ENCODE data around the gene TOMM22.
A peak's percentile ranks its signal among the peaks of the same experiment; 100 is the strongest.
"Not testable (repeated sequence)": the region's sequence is repeated elsewhere in the genome, so short reads cannot be mapped to it uniquely, and the experiment has no call there.

Gene TOMM22

DNA sequence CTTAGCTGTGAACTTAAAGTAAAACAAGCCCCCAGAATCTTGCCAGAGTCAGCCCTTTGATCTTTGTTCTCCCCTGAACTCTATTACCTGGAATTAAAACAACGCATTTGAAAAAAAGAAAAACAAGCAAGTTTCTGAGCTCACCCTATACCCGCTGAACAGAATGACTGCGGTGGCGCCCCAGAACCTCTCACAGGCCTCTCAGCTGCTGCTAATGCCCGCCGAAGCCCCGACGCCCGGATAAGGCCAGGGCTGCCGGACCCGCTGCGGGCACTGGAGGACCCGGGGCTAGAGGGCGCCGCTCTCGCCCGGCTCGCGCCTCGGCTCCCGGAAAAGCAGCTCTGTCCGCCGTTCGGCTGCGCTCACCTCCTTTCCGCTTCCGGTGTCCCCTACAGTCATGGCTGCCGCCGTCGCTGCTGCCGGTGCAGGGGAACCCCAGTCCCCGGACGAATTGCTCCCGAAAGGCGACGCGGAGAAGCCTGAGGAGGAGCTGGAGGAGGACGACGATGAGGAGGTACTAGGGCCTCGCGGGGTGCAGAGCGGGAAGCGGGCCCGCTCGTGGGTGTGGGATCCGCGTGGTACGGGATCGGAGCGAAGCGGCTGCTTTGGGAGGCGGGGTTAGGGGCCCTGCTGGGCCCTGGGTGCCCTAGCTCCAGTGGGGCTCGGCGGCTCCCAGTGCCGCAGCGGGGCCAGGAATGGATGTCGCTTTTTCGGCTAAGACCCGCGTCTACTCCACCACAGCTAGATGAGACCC is at the start of gene TOMM22:
TOMM22 (plus strand) TSS at position 376 of the 754 bp plus-strand sequence; CDS start at position 398, 22 bp downstream.
- peak; percentile 88 to 92 for DNase-seq

DNA sequence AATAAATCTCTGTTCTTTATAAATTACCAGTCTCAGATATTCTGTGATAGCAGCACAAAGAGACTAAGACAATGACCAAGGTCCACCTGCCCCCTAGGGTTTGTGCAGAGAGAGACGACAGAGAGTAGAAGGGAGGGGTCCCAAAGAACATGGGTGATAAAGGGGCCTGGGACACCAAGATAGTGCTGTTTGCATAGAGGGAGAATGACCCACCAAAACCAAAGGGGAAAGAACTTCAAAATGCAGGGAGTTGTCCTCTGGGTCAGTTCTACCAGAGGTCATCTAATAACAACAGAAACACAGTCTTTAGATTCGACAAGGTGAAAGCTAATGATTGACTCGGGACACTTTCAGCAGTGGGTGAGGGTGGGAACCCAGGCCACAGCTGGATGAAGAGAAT is 49.2 kb upstream of the TOMM22 start:
- no peak for DNase-seq

DNA sequence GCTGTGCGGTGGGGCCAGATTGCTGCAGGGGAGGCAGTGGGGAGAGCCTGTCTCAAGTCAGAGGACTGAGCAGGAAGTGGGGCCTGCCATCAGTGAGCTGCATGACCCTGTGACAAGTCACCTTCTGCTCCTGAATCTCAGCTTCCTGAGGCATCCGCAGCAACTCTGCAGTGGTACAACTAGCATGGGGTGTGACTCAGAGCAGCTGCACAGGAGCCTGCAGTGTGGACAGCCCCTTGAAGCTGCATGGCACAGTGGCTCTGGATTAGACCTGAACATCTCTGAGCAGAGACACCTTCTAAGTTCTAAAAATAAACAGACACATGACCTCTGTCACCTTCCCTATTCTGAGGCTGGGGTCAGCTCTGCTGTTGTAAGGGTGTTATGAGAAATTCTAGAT is 43.5 kb upstream of the TOMM22 start:
- no peak for DNase-seq

DNA sequence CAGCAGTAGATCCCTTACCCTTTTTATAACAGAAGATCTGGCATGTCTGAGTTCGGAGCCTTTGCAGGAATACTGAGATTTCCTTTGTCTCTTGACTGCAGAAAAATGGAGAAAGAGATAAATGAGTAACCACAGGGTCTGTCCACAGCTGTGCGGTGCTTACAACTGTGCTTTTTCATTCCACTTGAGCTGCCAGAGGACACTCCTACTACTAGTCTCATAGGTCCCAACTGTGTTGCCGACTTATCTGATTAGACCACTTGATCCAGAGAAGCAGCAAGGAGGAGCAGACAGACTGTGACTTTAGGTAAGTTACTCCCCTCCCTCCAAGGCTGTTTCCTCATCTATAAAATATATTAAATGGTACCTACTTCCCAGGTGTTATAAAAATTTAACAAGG is 43.0 kb upstream of the TOMM22 start:
- DNase-seq: no peak

DNA sequence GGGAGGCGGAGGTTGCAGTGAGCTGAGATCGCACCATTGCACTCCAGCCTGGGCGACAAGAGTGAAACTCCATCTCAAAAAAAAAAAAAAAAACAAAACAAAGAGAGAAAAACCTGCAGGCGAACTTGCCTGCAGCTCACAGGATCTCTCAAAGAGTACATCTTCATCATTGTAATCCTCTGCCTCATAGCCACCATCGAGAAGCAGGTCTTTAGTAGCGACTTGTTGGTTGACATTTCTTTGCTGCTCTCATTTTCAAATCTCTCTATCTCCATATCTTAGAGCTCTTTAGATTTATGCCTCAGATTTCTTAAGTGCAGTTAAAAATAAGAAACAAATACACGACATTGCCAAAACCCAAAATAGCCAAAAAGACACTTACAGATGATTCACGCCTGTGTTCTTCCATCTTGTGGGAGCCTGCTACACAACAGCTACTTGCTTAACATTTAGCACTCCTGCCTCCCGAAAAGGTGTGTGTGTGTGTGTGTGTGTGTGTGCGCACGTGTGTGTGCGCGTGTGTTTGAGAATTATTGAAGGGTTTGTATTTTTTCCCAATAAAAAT is 40.2 kb upstream of the TOMM22 start:
- DNase-seq: no peak

DNA sequence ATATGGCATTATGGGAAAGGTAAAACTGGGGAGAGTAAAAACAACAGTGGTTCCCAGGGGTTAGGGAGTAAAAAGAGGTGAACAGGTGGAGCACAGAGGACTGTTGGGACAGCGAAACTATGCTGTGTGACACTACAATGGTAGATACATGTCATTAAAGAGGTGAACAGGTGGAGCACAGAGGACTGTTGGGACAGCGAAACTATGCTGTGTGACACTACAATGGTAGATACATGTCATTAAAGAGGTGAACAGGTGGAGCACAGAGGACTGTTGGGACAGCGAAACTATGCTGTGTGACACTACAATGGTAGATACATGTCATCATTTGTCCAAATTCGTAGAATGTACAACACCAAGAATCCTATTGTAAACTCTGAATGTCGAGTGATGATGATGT is 37.5 kb upstream of the TOMM22 start:
- DNase-seq: not testable (repeated sequence)

DNA sequence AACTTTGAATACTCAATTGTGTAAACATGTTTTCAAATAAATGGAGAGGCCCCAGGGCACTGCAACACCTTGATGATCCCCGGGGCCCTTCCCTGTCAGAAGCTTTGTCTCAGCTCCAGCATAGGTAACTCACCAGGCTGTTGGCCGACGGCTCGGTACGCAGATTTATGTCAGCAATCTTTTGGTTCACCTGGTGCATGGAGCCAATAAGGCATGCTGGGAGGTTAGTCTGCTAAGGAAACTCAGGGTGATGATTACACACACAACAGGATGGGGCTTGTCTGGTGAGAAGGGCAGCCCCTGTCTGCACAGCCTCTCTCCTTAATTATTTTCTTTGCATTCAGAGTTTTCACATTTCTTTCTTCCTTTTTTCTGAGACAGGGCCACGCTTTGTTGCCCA is 36.3 kb upstream of the TOMM22 start:
- no peak for DNase-seq

DNA sequence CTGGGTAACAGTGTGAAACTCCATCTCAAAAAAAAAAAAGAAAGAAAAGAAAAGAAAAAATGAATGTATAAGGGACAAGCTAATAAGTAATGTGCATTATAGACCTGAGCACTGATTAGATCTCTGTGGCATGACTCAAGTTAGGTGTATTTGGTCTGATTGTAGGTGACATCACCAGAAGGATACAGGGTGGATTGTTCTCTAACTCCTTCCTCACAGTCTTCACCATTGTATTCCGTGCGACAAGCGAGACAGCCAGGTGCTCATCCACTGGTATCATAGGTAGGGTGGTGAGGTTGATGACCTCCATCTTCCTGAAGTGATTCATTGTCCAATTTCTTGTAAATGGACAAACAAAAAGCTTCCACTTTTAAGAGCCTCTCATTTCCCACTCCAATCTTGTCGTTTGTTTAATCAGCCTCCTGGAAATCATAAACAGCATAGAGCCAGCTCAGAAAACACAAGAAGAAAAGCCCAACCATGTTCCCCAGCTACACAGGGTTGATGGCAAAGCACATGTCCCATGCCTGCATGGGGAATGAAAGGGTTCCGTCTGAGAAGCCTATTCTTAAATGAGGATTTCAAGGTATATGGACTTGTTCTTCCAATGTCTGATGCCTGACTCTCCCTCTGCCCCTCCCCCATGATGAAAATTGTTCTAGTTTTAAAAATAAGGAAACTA is 31.8 kb upstream of the TOMM22 start:
- DNase-seq: no peak

DNA sequence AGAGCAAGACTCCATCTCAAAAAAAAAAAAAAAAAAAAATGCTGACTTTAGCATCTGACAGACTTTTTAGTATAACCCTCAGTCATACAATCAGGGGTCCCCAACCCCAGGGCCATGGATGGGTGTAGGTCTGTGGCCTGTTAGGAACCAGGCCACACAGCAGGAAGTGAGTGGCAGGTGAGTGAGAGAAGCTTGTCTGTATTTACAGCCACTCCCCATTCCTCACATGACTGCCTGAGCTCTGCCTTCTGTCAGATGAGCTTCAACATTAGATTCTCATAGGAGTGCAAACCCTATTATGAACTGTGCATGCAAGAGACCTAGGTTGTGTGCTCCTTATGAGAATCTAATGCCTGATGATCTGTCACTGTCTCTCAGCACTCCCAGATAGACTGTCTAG is 28.9 kb upstream of the TOMM22 start:
- no peak for DNase-seq

DNA sequence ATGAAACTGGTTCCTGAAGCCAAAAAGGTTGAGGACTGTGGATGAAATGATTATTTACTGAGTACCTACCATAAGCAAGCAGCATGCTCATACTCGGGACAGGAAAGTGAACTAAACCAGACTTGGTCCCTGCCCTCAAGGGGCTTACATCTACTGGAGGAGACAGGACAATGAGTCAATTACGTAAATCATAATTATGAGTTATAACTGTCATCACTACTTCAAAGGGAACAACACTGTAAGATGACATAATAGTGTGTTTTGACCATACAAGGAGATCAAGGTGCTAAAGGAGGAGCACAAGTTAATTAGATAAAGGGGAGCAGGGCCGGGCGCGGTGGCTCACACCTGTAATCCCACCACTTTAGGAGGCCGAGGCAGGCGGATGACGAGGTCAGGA is 28.0 kb upstream of the TOMM22 start:
- DNase-seq: no peak

DNA sequence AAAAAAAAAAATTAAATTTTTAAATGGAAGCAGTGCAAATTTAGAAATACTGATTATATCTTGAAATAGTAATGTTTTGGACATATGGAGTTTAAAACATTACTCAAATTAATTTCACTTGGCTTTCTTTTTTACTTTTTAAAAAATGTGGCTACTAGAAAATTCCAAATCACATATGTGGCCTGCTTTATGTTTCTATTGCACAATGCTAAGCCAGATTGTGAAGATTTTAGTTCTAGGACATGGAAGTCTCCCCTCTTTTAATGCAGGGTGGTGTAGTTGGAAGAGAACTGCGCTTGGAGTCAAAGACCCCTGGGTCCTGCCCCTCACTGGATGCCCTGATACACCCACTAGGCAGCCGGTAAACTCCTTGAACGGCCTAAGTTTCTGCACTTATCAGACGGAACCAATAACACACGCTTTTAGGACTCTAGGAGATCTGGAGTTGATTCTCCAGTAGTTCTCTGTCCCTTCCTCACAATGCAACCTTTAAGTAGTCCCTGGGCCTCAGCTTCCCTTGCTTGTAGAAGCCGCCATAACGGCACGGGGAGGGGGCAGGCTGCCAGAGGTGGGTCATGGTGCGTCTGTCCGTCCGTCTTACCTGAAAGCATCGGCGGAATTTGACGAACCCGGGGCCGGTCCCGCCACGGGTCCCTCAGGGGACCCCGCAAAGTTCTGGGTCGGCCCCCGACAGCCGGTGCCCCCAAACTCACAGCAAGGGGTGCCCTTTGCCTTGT is 26.1 kb upstream of the TOMM22 start:
- no peak for DNase-seq

DNA sequence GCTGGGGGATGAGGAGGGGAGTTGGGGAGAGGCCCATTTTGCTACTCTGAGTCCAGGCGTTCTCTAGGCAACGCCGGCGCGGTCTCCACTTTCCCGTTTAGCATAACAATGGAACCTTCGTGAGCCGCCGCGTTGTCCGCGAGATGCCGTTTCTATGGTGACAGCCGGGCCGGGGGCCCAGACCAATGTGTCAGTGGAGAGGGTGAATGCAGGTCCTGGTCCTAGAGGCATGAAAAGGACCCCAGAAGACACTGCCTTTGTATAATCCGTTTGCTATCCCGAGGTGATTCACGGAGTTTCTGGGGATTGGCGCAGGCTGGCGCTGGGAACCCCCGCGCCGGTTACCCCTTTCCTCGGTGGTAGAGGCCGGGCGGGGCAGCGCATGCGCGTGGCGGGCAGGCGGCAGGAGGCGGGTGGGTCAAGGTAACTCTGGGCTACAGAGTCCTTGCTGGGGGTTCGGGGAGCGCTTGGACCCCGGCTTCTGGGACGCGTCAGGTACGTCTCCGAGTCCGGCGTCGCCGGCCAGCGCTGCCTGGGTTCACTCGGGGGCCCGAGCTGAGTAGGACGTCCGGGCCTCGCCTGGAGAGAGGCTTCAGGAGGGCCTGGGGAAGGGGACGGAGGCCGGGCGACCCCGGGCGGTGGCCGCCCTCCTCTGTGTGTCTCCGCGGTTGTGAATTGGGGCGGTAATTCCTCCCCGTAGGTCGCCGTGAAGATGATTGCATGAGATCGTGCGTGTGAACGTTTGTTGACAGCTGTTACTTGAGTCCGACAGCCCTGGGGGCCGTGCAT is 25.3 kb upstream of the TOMM22 start, which contains the start of the genes CBY1 and FAM227A:
CBY1 (plus strand) TSS at position 383 of the 789 bp plus-strand sequence. CDS start 11,417 bp downstream, outside the sequence.
FAM227A (minus strand) TSS at position 137 of the 789 bp plus-strand sequence. CDS start 6,224 bp downstream, outside the sequence.
- peak; percentile 93 to 94 for DNase-seq

DNA sequence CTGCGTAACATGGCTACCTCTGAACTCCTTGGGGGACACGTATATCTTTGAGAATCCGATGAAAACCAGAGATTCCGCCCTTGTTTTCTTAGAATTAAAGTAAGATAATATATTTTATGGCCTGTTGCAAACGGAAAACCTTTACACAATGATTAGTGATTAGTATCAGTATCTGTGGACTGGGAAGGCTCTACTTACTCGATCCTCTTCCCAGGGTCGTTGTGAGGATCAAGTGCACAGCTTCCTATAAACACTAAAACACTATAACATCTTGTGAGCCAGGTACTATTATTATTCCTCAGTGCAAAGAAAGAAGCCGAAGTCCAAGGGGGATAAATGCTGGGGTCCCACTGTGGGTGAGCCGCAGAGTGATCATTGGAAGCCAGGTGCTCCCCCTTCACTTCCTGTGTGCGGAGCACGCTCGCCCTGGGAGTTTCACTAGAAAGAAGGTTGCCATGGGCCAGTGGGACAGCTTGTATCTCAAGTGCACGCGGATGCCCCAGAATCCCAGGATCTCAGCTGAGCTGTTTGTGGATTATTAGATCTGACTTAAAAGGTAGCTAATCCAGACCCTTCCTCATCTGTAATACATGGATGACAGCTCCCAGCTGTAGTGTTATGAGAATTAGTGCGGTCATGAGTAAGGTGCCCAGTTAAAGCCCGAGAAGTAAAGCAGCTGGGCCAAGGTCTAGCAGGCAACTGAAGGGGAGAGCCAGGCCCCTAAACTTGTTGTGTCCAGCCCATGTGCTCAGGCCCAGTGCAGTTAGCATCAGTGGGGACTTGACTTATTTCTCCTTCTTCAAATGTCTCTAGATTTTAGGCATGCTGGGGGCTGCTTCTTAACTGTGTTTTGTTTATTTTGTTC is 24.5 kb upstream of the TOMM22 start:
- DNase-seq: peak; percentile 66 to 68

DNA sequence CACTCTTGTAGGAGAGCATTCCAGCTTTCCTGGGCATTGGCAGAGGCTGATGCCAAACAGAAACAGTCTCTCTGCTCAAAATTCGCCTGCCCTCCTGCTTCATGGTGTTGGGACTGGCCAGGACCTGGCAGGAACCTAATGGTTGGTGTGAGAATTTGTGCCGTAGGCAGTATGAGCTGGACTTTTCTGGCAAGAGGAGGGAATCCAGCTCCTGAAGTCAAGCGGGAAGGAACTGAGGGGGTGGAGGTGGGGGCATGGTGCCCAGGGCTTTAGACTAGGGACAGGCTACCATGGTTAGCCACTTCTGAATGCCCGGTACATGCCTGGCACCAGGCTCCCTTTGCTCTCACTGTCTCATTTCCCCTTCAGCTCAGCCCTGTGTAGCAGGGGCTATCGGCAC is 6.9 kb upstream of the TOMM22 start:
- no peak for DNase-seq

DNA sequence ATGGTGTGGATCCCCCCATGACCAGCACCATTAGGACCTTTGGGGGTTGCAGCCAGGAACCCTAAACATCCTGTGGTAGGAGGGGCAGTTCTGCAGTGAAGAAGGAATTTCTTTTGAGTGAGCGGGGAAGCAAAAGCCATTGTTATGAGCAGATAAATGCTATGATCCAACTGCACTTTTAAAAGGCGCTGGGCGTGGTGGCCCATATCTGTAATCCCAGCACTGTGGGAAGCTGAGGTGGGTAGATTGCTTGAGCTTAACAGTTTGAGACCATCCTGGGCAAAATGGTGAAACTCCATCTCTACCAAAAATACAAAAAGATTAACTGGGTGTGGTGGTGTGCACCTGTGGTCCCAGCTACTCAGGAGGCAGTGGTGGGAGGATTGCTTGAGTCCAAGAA is 5.9 kb upstream of the TOMM22 start:
- DNase-seq: no peak

DNA sequence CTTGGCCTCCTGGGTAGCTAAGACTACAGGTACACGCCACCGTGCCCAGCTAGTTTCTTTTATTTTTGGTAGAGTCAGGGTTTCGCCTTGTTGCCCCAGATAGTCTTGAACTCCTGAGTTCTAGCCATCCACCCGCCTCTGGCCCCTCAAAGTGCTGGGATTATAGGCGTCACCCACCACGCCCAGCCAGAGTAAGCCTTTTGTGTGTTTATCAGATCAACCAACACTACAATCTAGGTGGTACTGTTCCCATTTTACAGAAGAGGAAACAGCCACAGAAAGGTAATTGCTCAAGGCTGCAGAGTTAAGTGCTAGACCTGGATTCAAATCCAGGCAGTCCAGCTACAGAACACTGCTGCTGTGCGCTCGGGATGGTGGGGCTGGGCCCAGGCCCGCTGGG is 3.1 kb downstream of the TOMM22 start:
- no peak for DNase-seq

DNA sequence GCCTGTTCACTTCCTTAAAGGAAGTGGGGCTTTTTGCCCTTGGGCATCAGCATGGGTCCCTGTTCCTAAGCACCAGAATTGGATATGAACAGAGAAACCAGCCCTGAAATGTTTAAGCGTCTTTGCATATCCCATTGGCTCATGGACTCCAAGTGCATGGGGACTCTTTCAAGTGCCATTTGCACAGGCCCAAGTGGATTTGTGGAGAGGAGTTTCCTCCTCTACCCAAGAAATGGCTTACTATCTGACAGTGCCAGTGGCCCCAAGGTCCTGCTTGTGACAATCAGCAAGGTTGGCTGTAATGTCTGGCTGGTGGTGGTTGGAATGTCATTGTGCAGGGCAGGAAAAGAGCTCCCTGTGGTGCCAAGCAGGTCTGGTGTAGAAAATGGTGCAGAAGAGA is 4.0 kb downstream of the TOMM22 start:
- no peak for DNase-seq

DNA sequence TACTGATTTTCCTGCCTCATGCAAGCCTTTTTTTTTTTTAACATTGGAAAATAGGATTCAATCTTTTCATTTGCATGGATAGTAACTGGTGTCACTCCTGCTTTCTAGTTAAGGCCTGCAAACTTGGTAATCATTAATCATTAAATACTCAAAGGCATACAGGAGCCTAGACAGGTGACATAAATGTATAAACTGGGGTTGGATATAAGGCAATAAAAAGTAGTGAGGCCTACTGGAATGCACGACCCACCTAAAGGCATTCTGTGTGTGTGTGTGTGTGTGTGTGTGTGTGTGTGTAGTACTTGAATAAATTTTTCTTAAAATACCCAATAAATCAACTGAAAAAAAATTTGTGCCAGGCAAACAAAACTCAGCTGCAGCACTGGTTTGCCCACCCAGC is 7.9 kb downstream of the TOMM22 start:
- no peak for DNase-seq

DNA sequence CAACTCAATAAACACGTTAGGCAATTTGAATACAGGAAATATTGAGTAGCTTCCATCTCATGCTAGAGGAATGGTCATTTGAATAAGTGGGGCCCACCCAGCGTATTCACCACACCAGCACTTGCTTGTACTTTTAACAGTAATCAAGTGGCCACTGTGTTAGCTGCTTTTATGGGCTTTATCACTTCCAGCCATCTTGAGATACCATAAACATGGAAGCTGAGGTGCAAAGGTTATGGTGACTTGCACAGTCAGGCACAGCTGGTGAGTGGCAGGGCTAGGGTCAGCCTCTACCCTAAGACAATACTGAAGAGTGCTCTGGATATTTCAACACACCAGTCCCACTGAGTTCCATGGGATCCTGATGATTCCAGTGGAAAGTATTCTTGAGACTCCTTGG is 12.3 kb downstream of the TOMM22 start:
- no peak for DNase-seq

DNA sequence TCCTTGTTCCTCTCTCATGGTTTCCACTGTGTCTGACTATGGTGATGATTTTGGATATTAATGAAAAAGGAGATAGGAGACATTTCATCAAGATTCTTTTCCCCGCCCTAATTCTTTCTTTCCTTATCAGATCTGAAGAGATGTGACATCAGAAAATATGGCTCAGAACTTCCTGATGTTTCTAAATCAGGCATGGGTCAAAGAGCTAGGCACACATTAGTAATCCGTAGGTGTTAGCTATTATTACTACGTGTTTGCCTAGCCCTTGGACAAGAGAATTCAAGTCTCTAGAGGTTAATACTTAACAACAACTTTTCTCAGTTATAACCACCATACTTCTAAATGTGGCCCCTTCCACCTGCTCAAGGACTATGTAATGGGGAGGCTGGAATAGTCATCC is 13.2 kb downstream of the TOMM22 start:
- no peak for DNase-seq
